Effector CD8-positive, alpha-beta T cell (primary cell): ENCODE measurements around the gene EVI5L.
A peak's percentile ranks its signal among the peaks of the same experiment; 100 is the strongest.
"Not testable (repeated sequence)": the region's sequence is repeated elsewhere in the genome, so short reads cannot be mapped to it uniquely, and the experiment has no call there.

ENCODE experiments used
- DNase-seq: peaks from one replicate; lab custom pipeline; 2025; lab: John Stamatoyannopoulos, UW

The EVI5L gene

GRCh38 chr19:7845390-7846154 lies 15.6 kb downstream of the EVI5L start:
- no peak for DNase-seq

DNA sequence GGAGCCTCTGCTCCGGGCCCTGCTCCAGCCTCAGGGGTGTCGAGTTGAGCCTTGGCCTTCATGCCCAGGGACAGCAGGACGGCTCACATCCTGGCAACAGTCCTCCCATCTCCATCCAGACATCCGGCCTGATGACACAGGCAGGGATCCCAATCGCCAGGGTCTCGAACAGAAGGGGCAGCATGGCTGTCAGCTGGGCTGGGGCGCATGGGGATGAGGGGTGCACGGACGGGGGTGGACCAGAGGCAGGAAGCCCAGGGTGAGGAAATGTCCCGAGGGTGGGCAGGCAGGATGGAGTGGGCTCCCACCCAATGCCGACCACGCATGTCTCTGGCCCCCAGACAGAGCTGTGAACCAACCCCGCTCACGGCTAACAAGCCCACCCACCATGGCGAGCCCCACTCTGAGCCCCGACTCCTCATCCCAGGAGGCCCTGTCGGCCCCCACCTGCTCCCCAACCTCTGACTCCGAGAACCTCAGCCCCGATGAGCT lies 16.2 kb downstream of the EVI5L start:
- DNase-seq, result no peak

GRCh38 chr19:7847664-7848063 lies 17.6 kb downstream of the EVI5L start:
- DNase-seq, result no peak

DNA sequence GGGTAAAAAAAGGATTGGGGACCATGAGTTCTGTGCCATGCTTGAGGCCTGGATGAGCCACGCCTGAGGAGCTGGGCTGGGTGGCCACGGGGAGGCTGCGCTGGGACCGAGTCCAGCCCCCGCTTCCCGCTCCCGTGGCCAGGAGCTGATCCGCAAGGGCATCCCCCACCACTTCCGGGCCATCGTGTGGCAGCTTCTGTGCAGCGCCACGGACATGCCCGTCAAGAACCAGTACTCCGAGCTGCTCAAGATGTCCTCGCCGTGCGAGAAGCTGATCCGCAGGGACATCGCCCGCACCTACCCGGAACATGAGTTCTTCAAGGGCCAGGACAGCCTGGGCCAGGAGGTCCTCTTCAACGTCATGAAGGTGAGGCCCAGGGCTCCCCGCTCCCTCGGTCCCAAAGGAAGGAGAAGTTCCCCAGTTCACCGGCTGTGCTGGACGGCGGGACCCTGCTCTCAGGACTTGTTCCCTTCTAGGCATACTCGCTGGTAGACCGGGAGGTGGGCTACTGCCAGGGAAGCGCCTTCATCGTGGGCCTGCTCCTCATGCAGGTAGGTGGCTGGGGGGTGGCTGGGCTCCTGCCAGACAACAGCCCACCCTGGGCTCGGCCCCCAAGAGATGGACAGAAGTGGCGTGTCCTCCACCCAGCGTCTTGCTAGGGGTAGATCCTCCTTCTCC lies 18.9 kb downstream of the EVI5L start:
- DNase-seq, result no peak

DNA sequence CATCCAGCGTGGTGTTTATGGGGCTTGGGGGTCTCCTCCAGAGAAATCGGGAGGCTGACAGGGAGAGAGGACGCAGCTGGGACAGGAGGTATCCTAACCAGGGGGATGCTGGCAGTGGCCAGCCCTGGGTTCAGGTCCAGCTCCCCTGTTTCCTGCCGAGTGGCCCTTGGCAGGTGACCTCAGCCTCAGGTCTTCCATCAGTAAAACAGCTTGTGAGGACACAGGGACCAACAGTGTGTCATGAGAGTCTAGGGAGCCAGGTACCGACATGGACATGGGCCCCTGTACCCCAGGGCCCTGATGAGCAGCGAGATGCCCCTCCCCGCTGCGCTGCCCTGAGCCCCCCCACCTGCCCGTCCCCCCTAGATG lies 19.6 kb downstream of the EVI5L start:
- DNase-seq, result no peak

- DNase-seq, result no peak
Measured at GRCh38 chr19:7850000-7850813, 20.2 kb downstream of the EVI5L start.

GRCh38 chr19:7850945-7851622 lies 21.1 kb downstream of the EVI5L start:
- DNase-seq, result no peak

- DNase-seq, result no peak
Measured at GRCh38 chr19:7851623-7852500, 21.8 kb downstream of the EVI5L start.

DNA sequence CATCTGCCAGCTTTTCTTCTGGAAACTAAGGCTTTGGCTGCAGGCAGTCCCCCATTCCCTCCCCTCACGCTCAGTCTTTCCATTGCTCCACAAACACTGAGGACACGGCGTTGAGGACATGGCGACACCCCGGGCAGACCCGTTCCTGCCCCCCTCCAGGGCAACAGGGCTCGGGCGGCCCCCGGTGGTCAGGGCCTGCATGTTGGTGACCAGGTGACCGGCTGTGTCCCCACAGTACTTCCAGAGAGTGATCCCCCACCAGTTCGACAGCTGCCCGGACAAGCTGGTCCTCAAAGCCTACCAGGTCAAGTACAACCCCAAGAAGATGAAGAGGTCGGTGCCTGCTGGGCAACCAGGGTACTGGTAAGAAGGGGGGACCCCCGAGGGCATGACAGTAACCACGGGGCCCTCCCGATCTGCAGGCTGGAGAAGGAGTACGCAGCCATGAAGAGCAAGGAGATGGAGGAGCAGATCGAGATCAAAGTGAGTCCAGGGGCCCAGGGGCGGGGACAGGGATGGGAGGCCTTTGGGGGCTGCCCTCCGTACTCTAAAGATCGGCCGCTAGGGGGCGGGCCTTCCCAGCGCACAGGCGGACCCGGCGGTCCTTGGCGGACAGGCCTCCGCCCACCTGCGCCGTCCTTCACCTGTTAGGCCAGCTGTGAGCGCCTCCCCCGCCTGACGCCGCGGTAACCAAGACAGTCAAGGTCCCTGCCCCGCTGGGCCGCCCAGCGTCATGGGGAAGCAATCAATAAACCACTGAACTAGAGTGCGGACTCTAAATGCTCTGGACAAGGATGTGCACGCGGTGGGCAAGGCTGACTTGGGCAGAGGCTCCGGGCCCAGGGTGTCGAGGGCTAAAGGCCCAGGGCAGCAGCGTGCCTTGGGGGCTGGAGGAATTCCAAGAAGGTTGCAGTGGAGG lies 23.1 kb downstream of the EVI5L start:
- DNase-seq, result peak; percentile 61

GRCh38 chr19:7853770-7854128 lies 23.7 kb downstream of the EVI5L start:
- no peak for DNase-seq

DNA sequence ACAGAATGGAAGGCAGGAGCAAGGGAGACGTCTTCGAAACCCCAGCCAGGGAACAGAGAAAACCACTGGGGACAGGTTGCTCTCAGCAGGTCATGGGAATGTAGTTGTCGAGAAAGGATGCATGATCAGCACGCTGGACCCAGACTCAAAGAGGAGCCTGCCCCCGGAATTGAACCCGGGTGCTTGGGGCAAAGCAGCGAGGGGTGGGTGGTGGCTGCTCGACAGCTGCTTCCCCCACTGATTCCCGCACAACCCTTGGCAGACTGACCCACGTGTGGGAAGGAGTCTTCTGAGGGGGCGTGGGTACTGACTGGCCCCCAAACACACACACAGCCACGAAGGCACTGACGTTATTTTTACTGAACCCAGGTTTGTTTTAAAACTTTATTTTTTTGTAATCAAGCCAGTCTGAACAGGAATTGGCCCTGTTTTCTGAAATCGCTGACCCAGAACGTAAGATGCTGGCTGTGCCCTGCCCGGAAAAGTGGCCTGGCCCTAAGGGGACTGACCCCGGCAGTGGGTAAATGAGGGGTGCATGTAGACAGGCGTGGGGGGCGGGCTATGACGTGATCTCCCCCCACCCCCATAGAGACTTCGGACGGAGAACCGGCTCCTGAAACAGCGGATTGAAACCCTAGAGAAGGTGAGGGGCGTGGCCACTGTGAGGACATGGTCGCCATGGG lies 25.5 kb downstream of the EVI5L start:
- no peak for DNase-seq

DNA sequence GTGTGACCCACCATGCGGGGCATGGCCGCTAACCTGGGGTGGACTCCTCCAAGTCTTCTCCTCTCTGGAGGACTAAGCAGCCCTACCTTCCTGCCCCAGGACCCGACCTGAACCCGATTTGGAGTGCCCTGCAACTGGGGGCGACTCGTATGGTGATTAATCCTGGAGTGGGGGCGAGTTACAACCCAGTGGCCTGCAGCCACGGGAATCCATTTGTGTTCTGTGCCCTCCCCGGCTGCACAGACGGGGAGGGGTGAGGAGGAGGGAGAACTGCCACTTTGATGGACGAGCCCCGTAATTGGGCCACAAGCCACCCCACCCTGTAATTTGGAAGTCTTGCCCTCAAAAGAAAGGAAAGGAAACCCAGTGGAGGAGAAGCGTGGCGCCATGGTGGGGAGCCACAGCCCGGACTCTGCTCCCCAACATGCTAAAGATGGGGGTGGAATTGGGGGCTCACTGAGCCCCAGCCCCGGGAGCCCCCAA lies 26.1 kb downstream of the EVI5L start:
- DNase-seq, result no peak

GRCh38 chr19:7856679-7857663 lies 27.0 kb downstream of the EVI5L start:
- DNase-seq, result no peak

DNA sequence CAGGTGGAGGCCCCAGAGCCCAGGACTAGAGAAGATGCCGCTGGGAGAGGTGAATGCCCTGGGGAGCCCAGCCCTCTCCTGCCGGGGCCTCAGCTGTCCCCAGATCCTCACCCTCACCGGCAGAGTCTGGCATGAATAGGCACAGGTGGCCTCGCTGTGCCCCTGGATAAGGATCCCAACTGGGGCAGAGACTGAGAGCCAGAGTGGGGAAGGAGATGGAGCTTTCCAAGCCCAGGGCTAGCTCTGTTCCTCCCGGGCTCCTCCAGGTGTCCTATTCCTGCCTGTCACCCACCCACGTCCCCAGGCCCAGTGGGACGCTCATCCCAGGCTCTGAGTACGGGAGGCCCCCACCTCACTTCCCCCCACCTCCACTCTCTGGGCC lies 27.7 kb downstream of the EVI5L start:
- no peak for DNase-seq

DNA sequence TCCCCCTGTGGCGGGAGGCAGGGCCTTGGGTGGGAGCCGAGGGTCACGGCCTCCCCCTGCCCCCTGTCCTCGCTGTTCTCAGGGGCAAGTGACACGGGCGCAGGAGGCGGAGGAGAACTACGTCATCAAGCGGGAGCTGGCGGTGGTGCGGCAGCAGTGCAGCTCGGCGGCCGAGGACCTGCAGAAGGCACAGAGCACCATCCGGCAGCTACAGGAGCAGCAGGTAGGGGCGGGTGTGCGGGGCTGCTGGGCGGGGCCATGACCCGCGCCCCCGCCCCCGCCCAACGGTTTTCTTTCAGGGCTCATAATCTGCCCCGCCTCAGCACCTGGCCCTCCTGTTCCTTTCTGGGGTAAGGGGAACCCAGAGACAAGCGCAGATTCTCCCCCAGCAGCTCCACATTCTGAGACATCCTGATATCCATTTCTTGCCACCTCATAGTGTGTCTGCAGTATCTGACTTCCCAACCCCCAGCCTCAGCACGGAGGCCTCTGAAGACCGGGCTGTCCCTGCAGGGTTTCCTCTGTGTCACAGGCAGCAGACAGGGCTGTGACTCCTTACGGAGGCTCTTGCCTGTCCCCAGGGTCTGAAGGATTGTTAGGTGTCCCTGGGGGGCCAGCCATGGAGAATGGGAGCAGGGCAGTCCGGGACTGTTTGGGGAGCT lies 28.2 kb downstream of the EVI5L start:
- no peak for DNase-seq

DNA sequence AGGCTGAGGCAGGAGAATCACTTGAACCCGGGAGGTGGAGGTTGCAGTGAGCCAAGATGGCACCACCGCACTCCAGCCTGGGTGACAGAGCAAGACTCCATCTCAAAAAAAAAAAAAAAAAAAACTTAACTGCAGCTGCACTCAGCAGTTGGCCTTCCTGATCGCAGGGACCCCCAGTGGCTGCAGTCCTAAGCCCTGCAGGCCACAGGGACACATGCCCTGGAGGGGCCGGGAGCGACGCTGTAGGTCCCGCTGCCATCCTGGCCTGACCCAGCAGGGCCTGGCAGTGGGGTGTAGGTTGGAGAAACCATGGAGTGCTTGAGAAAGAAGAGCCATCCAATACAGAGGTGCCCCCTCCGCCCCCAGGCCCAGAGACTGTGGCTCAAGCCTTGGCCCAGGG lies 29.1 kb downstream of the EVI5L start:
- not testable (repeated sequence) for DNase-seq
